Activated CD8-positive, alpha-beta memory T cell treated with anti-CD3 and anti-CD28 coated beads, Interleukin-2, amount 50 U/mL, for 1 hour (primary cell): ENCODE results near the gene NT5DC1.
A peak's percentile ranks its signal among the peaks of the same experiment; 100 is the strongest.

Source experiments
- DNase-seq: peaks from one replicate; pipeline ENCODE4 v3.0.0-alpha.2; 2020; ENCODE audit errors: extremely low read depth

NT5DC1 gene

GRCh38 chr6:116239856-116240255 is 139.2 kb downstream of the NT5DC1 start:
- DNase-seq: no peak

- DNase-seq: no peak
These were observed 143.6 kb downstream of the NT5DC1 start for GRCh38 chr6:116244284-116244683.

GRCh38 chr6:116246089-116246488 is 145.4 kb downstream of the NT5DC1 start:
- no peak for DNase-seq

GRCh38 chr6:116247285-116247684 is 146.6 kb downstream of the NT5DC1 start:
- no peak for DNase-seq

GRCh38 chr6:116248577-116248976 is 147.9 kb downstream of the NT5DC1 start:
- no peak for DNase-seq

- DNase-seq: no peak
These were observed 151.1 kb downstream of the NT5DC1 start for GRCh38 chr6:116251568-116252384.

- DNase-seq: no peak
These were observed 152.5 kb downstream of the NT5DC1 start for GRCh38 chr6:116253188-116253504.

GRCh38 chr6:116253505-116254296 is 153.0 kb downstream of the NT5DC1 start, which contains the start of gene TSPYL4:
TSPYL4 (minus strand) TSS chr6:116254075; CDS start chr6:116254008, 67 bp downstream.
- DNase-seq: peak; percentile 84

GRCh38 chr6:116254297-116255056 is 153.8 kb downstream of the NT5DC1 start:
- no peak for DNase-seq

- no peak for DNase-seq
These were observed 154.7 kb downstream of the NT5DC1 start for GRCh38 chr6:116255246-116255800.

GRCh38 chr6:116256694-116257093 is 156.0 kb downstream of the NT5DC1 start:
- no peak for DNase-seq

- DNase-seq: no peak
These were observed 157.9 kb downstream of the NT5DC1 start for GRCh38 chr6:116258520-116258919.

GRCh38 chr6:116263353-116263752 is 162.7 kb downstream of the NT5DC1 start:
- DNase-seq: no peak

GRCh38 chr6:116265041-116265829 is 164.6 kb downstream of the NT5DC1 start:
- DNase-seq: no peak

- no peak for DNase-seq
These were observed 166.2 kb downstream of the NT5DC1 start for GRCh38 chr6:116266803-116267202.

- no peak for DNase-seq
These were observed 167.4 kb downstream of the NT5DC1 start for GRCh38 chr6:116267836-116268588.

GRCh38 chr6:116268589-116269293 is 168.1 kb downstream of the NT5DC1 start:
- DNase-seq: no peak

- no peak for DNase-seq
These were observed 170.6 kb downstream of the NT5DC1 start for GRCh38 chr6:116271149-116271708.

GRCh38 chr6:116277124-116277523 is 176.5 kb downstream of the NT5DC1 start:
- DNase-seq: no peak

- no peak for DNase-seq
These were observed 177.8 kb downstream of the NT5DC1 start for GRCh38 chr6:116278481-116278829.
